ENCODE measurements around the gene ASPG.

DNA sequence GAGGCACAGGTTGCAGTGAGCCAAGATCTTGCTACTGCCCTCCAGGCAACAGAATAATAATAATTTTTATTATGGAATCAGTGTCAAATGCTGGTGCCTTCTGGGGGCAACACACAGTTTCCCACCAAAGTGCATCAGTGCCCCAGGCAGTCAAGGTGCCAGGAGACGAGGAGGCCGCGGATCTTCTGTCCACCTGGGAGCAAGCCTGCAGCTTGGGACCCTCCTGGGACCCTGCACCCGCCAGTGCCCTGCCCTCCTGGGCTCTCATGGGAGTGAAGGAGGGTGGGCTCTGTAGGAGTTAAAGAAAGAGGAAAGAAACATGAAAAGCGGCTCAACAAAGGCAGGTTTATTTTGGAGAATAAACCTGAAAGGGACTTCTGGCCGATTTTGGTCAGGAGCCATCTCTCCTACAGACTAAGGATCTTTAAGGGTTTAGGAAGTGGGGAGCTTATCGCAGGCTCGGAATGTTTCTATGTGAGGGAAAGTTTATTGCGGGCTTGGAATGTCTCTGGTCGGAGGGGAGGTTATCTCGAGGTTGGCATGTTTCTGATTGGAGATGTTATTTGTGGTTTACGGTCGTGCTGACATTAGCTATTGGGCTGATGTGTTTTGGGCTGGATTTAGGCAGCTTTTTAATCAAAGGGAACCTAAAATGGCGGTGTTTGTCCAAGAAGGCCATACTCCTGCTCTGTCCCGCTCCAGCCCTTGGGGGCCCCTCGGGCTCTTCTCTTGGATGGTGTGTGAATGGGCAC is 1.1 kb upstream of the ASPG start:
- TF ChIP-seq POLR2AphosphoS5 (IDR thresholded peaks at IDR 0.05), result no peak
- TF ChIP-seq, protein P1, sequence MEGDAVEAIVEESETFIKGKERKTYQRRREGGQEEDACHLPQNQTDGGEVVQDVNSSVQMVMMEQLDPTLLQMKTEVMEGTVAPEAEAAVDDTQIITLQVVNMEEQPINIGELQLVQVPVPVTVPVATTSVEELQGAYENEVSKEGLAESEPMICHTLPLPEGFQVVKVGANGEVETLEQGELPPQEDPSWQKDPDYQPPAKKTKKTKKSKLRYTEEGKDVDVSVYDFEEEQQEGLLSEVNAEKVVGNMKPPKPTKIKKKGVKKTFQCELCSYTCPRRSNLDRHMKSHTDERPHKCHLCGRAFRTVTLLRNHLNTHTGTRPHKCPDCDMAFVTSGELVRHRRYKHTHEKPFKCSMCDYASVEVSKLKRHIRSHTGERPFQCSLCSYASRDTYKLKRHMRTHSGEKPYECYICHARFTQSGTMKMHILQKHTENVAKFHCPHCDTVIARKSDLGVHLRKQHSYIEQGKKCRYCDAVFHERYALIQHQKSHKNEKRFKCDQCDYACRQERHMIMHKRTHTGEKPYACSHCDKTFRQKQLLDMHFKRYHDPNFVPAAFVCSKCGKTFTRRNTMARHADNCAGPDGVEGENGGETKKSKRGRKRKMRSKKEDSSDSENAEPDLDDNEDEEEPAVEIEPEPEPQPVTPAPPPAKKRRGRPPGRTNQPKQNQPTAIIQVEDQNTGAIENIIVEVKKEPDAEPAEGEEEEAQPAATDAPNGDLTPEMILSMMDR (IDR thresholded peaks at IDR 0.05), result no peak
- TF ChIP-seq POLR2A (IDR thresholded peaks at IDR 0.05; ENCODE audit: low read depth), result no peak
- TF ChIP-seq EP300 (IDR thresholded peaks at IDR 0.05), result no peak
